ENCODE results near the gene TRPM3. TPM values are rescaled to one million over a fixed set of nuclear protein-coding genes. Genes with fewer than 3 reads are reported as not detected.

TRPM3 gene
- total and polyA plus RNA-seq, 9 of the 15 experiments (the other 6 are each of a cell fraction or from before 2014, with no cell fraction given), result 0.04 TPM; not detected in 8

DNA sequence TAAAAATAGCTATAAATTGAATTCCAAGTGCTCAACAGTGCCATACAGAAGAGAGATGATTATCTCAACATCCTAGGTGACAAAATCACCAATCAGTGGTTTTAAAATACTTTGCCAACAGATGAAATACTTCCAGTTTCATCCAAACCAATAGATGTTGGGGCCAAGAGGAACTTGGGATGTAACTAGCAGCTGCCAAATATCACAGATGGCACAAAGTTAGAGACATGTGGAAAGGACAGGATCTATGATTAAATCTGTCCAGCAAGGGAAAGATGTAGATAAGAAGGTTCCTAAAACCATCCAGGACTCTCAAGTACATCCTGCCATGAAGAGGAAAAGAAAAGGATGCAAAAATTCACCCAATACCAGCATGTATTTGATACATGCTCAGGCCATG, 23.8 kb downstream of the TRPM3 start (continued):
- TF ChIP-seq ZNF318 (IDR thresholded peaks at IDR 0.05; ENCODE audit: borderline replicate concordance in 1 of 2, low read depth in 1 of 2), result no peak
- TF ChIP-seq EWSR1 (IDR thresholded peaks at IDR 0.05; ENCODE audit: borderline replicate concordance, low read depth, partially characterized antibody), result no peak

Measured in K562 (cell line).